C4-2B (cell line): ENCODE results near the gene SYT14.
"Not testable (repeated sequence)": the region's sequence is repeated elsewhere in the genome, so short reads cannot be mapped to it uniquely, and the experiment has no call there.

ENCODE experiments used
- H3K27ac ChIP-seq: fragments of 450-650 bp; 2 replicates; pipeline ENCODE4 v1.5.1; 2017
- CTCF ChIP-seq: fragments of 450-650 bp; conservative IDR thresholded peaks from 2 replicates; pipeline ENCODE4 v1.5.1; 2017; ENCODE audit warnings: mild to moderate bottlenecking
- ZFX ChIP-seq: fragments of 450-650 bp; IDR thresholded peaks from 2 replicates; pipeline ENCODE4 v1.6.1; 2017

The SYT14 gene

GRCh38 chr1:210031473-210031872 lies 93.5 kb downstream of the SYT14 start:
- H3K27ac ChIP-seq: no peak overlapping the region
- TF ChIP-seq ZFX (no peak), CTCF (no peak)

- no peak overlapping the region for H3K27ac ChIP-seq
- no peak for TF ChIP-seq ZFX
- no peak for TF ChIP-seq CTCF
Measured at GRCh38 chr1:210043058-210043457, 105.0 kb downstream of the SYT14 start.

GRCh38 chr1:210049616-210050015 lies 111.6 kb downstream of the SYT14 start:
- TF ChIP-seq CTCF: no peak
- H3K27ac ChIP-seq: no peak overlapping the region

GRCh38 chr1:210050491-210050890 lies 112.5 kb downstream of the SYT14 start:
- H3K27ac ChIP-seq: not testable (repeated sequence)

- TF ChIP-seq CTCF (no peak), ZFX (no peak)
- no peak overlapping the region for H3K27ac ChIP-seq
Measured at GRCh38 chr1:210053126-210053525, 115.1 kb downstream of the SYT14 start.

- TF ChIP-seq ZFX: no peak
- H3K27ac ChIP-seq: no peak overlapping the region
Measured at GRCh38 chr1:210057593-210057992, 119.6 kb downstream of the SYT14 start.

GRCh38 chr1:210061992-210062391 lies 124.0 kb downstream of the SYT14 start:
- no peak for TF ChIP-seq ZFX
- no peak for TF ChIP-seq CTCF

GRCh38 chr1:210070531-210070930 lies 132.5 kb downstream of the SYT14 start:
- TF ChIP-seq CTCF: no peak
- no peak for TF ChIP-seq ZFX

More at GRCh38 chr1:210061992-210062391, 124.0 kb downstream of the SYT14 start:
- no peak overlapping the region for H3K27ac ChIP-seq

GRCh38 chr1:210072129-210072528 lies 134.1 kb downstream of the SYT14 start:
- no peak overlapping the region for H3K27ac ChIP-seq
- TF ChIP-seq CTCF (no peak), ZFX (no peak)

More at GRCh38 chr1:210070531-210070930, 132.5 kb downstream of the SYT14 start:
- H3K27ac ChIP-seq: no peak overlapping the region
